AG09319 (cell line): ENCODE data around the gene BCKDHB.

Source experiments
- DNase-seq: peaks from one replicate; pipeline ENCODE4 v3.0.0-alpha.2; 2010; ENCODE audit warnings: low read depth; ENCODE audit errors: extremely low read depth
- TF ChIP-seq, protein P1 (sequence below): IDR thresholded peaks from 2 replicates; pipeline ENCODE4 v1.5.1; 2011; ENCODE audit warnings: low read depth, mild to moderate bottlenecking, inconsistent platforms, low read length, moderate library complexity

The BCKDHB gene

DNA sequence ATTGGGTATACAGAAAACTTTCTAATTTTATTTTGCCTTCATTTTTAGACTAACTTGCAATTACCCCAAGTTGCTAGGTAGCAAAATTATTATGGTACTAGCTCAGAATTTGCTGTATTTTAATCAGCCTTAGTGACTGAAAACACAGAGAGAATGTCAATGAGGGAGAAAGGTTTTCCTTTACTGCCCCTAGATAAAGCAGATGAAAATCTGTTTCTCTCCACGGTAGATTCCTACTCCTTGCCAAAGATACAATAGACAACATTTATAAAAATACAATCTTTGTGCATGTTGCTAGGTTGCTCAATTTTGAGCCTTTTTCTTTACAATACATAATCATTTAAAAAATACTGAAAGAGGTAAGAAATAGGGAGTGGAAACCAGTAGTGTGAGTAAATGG is 222.2 kb downstream of the BCKDHB start:
- TF ChIP-seq, protein P1, sequence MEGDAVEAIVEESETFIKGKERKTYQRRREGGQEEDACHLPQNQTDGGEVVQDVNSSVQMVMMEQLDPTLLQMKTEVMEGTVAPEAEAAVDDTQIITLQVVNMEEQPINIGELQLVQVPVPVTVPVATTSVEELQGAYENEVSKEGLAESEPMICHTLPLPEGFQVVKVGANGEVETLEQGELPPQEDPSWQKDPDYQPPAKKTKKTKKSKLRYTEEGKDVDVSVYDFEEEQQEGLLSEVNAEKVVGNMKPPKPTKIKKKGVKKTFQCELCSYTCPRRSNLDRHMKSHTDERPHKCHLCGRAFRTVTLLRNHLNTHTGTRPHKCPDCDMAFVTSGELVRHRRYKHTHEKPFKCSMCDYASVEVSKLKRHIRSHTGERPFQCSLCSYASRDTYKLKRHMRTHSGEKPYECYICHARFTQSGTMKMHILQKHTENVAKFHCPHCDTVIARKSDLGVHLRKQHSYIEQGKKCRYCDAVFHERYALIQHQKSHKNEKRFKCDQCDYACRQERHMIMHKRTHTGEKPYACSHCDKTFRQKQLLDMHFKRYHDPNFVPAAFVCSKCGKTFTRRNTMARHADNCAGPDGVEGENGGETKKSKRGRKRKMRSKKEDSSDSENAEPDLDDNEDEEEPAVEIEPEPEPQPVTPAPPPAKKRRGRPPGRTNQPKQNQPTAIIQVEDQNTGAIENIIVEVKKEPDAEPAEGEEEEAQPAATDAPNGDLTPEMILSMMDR: no peak
- DNase-seq: no peak

- no peak for DNase-seq
- TF ChIP-seq, protein P1: no peak
These were observed 223.0 kb downstream of the BCKDHB start for GRCh38 chr6:80329496-80329895.

DNA sequence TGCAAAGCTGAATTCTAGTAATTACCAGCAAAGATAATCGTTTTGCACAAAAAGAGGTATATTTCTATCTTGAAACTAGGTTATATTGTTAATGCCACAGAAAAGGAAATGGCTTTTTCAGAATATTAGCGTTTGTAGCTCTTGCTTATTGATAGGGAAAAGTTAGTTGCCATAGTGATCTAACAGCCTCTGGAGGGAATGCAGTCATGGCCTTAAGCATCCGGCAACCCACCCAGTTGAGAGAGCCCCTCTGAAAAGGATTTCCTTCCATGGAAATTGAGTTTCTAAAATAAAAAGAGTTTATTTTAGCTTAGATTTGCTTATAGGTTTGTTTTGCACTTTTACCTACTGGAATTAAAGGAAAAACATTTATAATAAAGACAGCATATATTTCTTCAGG is 224.5 kb downstream of the BCKDHB start:
- TF ChIP-seq, protein P1: no peak

GRCh38 chr6:80331522-80331921 is 225.1 kb downstream of the BCKDHB start:
- DNase-seq: no peak
- TF ChIP-seq, protein P1: no peak

More for the DNA sequence above, 224.5 kb downstream of the BCKDHB start:
- DNase-seq: no peak

DNA sequence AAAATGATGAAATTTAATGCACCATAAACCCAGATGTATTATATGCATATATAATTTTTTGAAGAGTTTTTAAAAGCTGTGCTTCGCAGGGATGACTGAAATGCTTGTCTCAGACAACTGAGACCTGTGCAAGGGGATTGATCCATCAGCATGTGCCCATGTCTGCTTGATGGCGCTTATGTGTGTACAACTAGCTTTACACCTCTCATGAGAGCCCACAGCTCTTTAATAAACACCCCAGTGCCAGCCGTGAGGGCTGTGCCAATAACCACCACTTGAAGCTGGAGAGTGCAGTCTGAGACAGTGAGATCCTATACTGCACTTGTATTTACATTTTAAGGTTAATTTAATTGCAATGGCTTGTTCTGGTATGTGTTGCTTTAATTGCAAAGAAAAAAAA is 225.5 kb downstream of the BCKDHB start:
- TF ChIP-seq, protein P1: no peak
- no peak for DNase-seq

DNA sequence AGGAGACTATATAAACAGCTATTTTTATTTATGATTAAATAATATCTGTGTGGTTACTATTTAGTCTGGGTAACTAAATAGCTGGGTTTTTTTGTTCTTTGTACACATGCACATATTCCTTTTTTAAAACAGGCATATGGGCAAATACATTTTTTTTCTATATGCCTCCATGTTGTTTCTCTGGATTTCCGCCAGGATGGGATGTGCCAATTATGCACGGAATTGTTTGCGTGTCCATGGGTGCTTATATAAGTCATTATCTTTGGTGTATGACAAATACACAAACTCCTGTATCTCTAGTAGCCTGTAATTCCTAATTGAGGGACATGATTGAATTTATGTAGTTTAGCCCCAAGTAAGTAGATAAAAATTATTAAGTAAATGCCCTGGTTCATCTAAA is 226.9 kb downstream of the BCKDHB start:
- TF ChIP-seq, protein P1: no peak
- no peak for DNase-seq

DNA sequence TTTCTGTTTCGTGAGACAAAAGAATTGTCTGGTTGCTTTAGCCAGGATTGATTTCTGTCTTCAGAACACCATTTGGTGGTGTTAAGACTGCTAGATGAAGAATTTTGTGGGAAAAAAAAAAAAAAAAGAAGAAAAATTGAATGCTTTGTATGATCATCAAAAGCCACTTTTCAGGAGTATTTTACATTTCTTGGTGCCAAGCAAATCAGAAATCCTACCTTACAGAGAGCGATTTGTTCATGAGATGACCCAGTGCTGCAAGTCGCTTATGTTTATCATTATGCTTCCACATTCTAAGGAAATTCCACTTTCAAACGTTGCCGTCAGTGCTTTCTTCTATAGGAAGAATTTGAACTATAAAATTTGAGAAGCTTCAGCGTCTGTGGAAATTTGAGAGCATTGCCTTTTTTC is 228.7 kb downstream of the BCKDHB start:
- no peak for DNase-seq
- TF ChIP-seq, protein P1: no peak
